OCI-LY7 (cell line): Measurements from ENCODE around the gene NFATC2IP. TPM values are rescaled to one million over a fixed set of nuclear protein-coding genes. Genes with fewer than 3 reads are reported as not detected.

Experiments used
- BruUV-seq: library from RNA; stranded (reverse); fragments of 400-500 nt; replicated peaks from 2 replicates; lab custom pipeline; 2021; lab: Mats Ljungman, UMichigan
- CTCF ChIA-PET: fragments of 300-600 bp; sonication (Branson Sonifier 250); formaldehyde crosslinking; loops from one replicate; lab custom pipeline; 2022; ENCODE audit warnings: antibody characterized with exemption; ENCODE audit not compliant: unreplicated experiment; lab: Charles Lee
- POLR2A ChIA-PET: fragments of 300-600 bp; sonication (Branson Sonifier 250); formaldehyde crosslinking; loops from one replicate; lab custom pipeline; 2022; ENCODE audit warnings: antibody characterized with exemption; lab: Charles Lee
- DNase-seq: peaks from one replicate; pipeline ENCODE4 v3.0.0-alpha.2; 2015; ENCODE audit warnings: low spot score
- H2AFZ ChIP-seq: fragments of 200-600 bp; sonication (generic), shearing (Covaris generic); 2 replicates; pipeline ENCODE4 v1.6.1; 2014; ENCODE audit warnings: mild to moderate bottlenecking, antibody characterized with exemption, low read length, moderate library complexity
- H3K27ac ChIP-seq: fragments of 200-600 bp; sonication (generic); 2 replicates; pipeline ENCODE4 v1.5.1; 2014; ENCODE audit warnings: mixed run types, low read depth, mild to moderate bottlenecking, moderate library complexity, low read length, inconsistent platforms; ENCODE audit not compliant: poor library complexity, severe bottlenecking
- H3K36me3 ChIP-seq: fragments of 200-600 bp; sonication (generic); 2 replicates; pipeline ENCODE4 v1.6.1; 2014; ENCODE audit warnings: mild to moderate bottlenecking, antibody characterized with exemption, low read length, moderate library complexity, mixed read lengths; ENCODE audit not compliant: insufficient read depth
- H3K4me1 ChIP-seq: fragments of 200-600 bp; sonication (generic); 2 replicates; pipeline ENCODE4 v1.5.1; 2014; ENCODE audit warnings: mild to moderate bottlenecking, low read length; ENCODE audit not compliant: insufficient read depth, poor library complexity, severe bottlenecking
- H3K4me2 ChIP-seq: fragments of 200-600 bp; sonication (generic); 2 replicates; pipeline ENCODE4 v1.6.1; 2014; ENCODE audit warnings: mild to moderate bottlenecking, low read length
- H3K4me3 ChIP-seq: fragments of 200-600 bp; sonication (generic); 2 replicates; pipeline ENCODE4 v1.5.1; 2014; ENCODE audit warnings: mild to moderate bottlenecking, low read depth, low read length; ENCODE audit not compliant: poor library complexity, severe bottlenecking
- H3K79me2 ChIP-seq: fragments of 200-600 bp; sonication (generic); 2 replicates; pipeline ENCODE4 v1.6.1; 2016; ENCODE audit warnings: low read depth, mild to moderate bottlenecking, low read length, moderate library complexity, mixed read lengths; ENCODE audit not compliant: insufficient read depth
- H3K9me2 ChIP-seq: fragments of 200-600 bp; sonication (generic); 2 replicates; pipeline ENCODE4 v1.6.1; 2016; ENCODE audit warnings: mild to moderate bottlenecking, low read length, mixed read lengths; ENCODE audit not compliant: insufficient read depth
- H3K9me3 ChIP-seq: fragments of 200-600 bp; sonication (generic); 2 replicates; pipeline ENCODE4 v1.6.1; 2014; ENCODE audit warnings: mild to moderate bottlenecking, mixed run types, low read length, mixed read lengths
- H4K20me1 ChIP-seq: fragments of 200-600 bp; sonication (generic); 2 replicates; pipeline ENCODE4 v1.6.1; 2014; ENCODE audit warnings: mild to moderate bottlenecking, antibody characterized with exemption, low read length, moderate library complexity, mixed read lengths; ENCODE audit not compliant: insufficient read depth
- EZH2phosphoT487 ChIP-seq: fragments of 200-600 bp; sonication (generic); IDR thresholded peaks from 2 replicates; pipeline ENCODE4 v1.6.1; 2018; ENCODE audit warnings: low read depth, borderline replicate concordance, mild to moderate bottlenecking, mixed run types, antibody characterized with exemption, low read length, moderate library complexity, mixed read lengths
- intact Hi-C: fragments of 100-400 bp; cut with micrococcal nuclease; formaldehyde crosslinking; loops from one replicate; pipeline ENCODE4 v1.10.0; 2022; ENCODE audit not compliant: unreplicated experiment
- total RNA-seq, 2 experiments: library from RNA; depleted of rRNA in 1 of 2; stranded (reverse); fragments of >200 nt in 1 of 2; shearing (Covaris generic) in 1 of 2; gene quantifications; 2 replicates each; pipeline ENCODE4 v1.2.3, GENCODE V29; 2014 to 2022
- TF ChIP-seq, protein P1 (sequence below): fragments of 200-600 bp; sonication (generic); conservative IDR thresholded peaks from 2 replicates; pipeline ENCODE4 v1.5.1; 2014; ENCODE audit warnings: mild to moderate bottlenecking, antibody characterized with exemption, low read length, moderate library complexity, mixed read lengths

Gene NFATC2IP
- total RNA-seq, 2 experiments from 2014 or later, result 73.0 to 114 TPM

DNA sequence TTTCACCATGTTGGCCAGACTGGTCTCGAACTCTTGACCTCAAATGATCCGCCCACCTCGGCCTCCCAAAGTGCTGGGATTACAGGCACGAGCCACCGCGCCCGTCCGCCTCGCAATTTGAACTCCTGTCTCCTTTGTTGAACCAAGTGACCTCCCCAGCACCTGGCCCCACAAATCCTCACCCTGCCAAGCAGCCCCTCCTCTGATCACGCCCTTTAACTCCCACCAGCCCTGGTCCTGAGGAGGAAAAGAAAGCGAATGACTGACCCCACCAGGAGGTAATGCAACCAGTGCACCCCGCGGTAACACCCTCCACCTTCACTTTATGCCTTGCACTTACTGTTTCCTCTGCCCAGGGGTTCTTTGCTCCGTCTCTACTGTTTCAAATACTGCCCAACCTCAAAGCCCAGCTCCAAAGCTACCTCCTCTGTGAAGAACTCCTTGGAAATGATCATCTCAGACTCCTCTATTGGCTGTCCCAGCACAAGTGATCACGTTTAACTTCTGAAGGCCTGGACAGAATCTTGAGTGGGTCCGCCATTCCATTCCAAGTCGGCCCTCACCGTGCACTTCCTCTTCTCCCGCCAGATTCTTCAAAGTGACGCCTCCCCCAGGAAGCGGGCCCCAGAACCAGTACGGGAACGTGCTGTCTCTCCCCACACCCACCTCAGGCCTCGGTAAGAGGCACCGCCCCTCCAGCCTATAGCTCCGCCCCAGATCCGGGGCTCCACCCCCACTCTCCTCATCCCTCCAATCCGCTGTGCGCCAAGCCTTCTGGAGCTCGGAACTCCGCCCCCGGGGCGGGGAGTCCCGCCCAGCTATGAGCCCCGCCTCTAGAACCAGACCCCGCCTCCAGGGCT, 14.6 kb upstream of the NFATC2IP start:
- Histone ChIP-seq H3K4me2 (peak overlapping the region; percentile 45), H3K4me3 (peak overlapping the region; percentile 28), H3K9me3 (no peaks in the 10 kb centered on the region), H3K27ac (peak overlapping the region; percentile 37), H3K4me1 (peaks cover 44% of the 10 kb centered on the region), H2AFZ (no peak overlapping the region), H3K79me2 (peaks cover 23% of the 10 kb centered on the region; the same call in 1 of the 2 replicates), H3K9me2 (no peaks in the 10 kb centered on the region), H3K36me3 (peaks cover 63% of the 10 kb centered on the region), H4K20me1 (no peaks in the 10 kb centered on the region)
- ChIA-PET POLR2A (interaction anchor here (0.5 to 1.1 kb wide), 8 partner anchors 9 to 83 kb away, joined by 3 to 13 read pairs (median 4); no protein-coding TSS in a partner anchor), CTCF (interaction anchor here (0.5 to 1.5 kb wide), 5 partner anchors 9 to 1557 kb away, joined by 3 to 8 read pairs (median 3); no protein-coding TSS in a partner anchor)
- no TSS peak for BruUV-seq
- intact Hi-C loops, result no loop called here
- TF ChIP-seq EZH2phosphoT487, result no peak
- TF ChIP-seq, protein P1, sequence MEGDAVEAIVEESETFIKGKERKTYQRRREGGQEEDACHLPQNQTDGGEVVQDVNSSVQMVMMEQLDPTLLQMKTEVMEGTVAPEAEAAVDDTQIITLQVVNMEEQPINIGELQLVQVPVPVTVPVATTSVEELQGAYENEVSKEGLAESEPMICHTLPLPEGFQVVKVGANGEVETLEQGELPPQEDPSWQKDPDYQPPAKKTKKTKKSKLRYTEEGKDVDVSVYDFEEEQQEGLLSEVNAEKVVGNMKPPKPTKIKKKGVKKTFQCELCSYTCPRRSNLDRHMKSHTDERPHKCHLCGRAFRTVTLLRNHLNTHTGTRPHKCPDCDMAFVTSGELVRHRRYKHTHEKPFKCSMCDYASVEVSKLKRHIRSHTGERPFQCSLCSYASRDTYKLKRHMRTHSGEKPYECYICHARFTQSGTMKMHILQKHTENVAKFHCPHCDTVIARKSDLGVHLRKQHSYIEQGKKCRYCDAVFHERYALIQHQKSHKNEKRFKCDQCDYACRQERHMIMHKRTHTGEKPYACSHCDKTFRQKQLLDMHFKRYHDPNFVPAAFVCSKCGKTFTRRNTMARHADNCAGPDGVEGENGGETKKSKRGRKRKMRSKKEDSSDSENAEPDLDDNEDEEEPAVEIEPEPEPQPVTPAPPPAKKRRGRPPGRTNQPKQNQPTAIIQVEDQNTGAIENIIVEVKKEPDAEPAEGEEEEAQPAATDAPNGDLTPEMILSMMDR, result peak; percentile 31; the same call in 1 of the 2 replicates
- DNase-seq, result peak; percentile 94

DNA sequence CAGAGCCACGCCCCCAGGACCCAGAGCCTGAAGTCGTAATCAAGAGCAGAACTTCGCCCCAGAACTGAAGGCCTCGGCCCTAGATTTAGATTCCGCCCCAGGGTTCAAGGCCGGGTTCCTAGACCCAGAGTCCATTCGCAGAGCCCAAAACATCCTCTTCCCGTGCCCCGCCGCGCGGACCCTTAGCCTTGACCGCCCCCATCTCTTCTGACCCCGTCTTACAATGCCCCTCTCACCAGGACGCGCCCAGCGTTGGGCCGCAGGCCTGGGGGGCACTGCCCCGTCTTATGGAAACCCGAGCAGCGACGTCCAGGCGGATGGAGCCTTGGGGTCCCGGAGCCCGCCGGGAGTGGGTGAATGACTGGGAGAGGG, 14.0 kb upstream of the NFATC2IP start:
- TF ChIP-seq, protein P1, result no peak
- no peak for TF ChIP-seq EZH2phosphoT487
- peaks cover 38% of the 10 kb centered on the region for H3K4me1 ChIP-seq
- no peak overlapping the region for H3K4me3 ChIP-seq
- no peak overlapping the region for H2AFZ ChIP-seq
- intact Hi-C loops, result no loop called here
- H4K20me1 ChIP-seq, result no peaks in the 10 kb centered on the region
- no TSS peak for BruUV-seq
- no peak overlapping the region for H3K27ac ChIP-seq
- no peaks in the 10 kb centered on the region for H3K9me3 ChIP-seq
- H3K36me3 ChIP-seq, result peaks cover 63% of the 10 kb centered on the region
- ChIA-PET CTCF (interaction anchor here (0.9 to 1.5 kb wide), 4 partner anchors 8 to 58 kb away, joined by 3 to 8 read pairs (median 4); no protein-coding TSS in a partner anchor), POLR2A (interaction anchor here (0.5 to 1.1 kb wide), 8 partner anchors 8 to 83 kb away, joined by 3 to 13 read pairs (median 4); no protein-coding TSS in a partner anchor)
- no peak for DNase-seq
- H3K9me2 ChIP-seq, result no peaks in the 10 kb centered on the region
- peaks cover 23% of the 10 kb centered on the region; the same call in 1 of the 2 replicates for H3K79me2 ChIP-seq
- no peak overlapping the region for H3K4me2 ChIP-seq
